ENCODE measurements around the gene CPB2. TPM values are rescaled to one million over a fixed set of nuclear protein-coding genes. Genes with fewer than 3 reads are reported as not detected.

CPB2 gene
- total RNA-seq, result not detected in 2 replicates

GRCh38 chr13:46104868-46105267, at the start of gene CPB2:
TSS of gene CPB2 (minus strand) at chr13:46105033. CDS start at chr13:46105009, 24 bp downstream.

GRCh38 chr13:46052319-46053161, 52.3 kb downstream of the CPB2 start, which contains the start of gene ZC3H13:
TSS of gene ZC3H13 (minus strand) at chr13:46052746. CDS start at chr13:46045507, 7,239 bp downstream.

Other genes starting within 250 kb of the CPB2 start
- 18.3 and 19.4 TPM in 2 replicates for gene ZC3H13, start 52.3 kb downstream of the CPB2 start, total RNA-seq
- under 0.01 and 0.10 TPM in 2 replicates for gene LCP1, start 77.1 kb upstream of the CPB2 start, total RNA-seq
- gene LRRC63, start 106.9 kb upstream of the CPB2 start, total RNA-seq, result 0.10 TPM in 1 of 2 replicates, not detected in the other